GM19025 (cell line): ENCODE data around the gene MANBA.
A peak's percentile ranks its signal among the peaks of the same experiment; 100 is the strongest.
"Not testable (repeated sequence)": the region's sequence is repeated elsewhere in the genome, so short reads cannot be mapped to it uniquely, and the experiment has no call there.

Experiments
- ATAC-seq: cut with Tn5 transposase; IDR thresholded peaks from one replicate; pipeline ENCODE4 v1.9.1; 2021; ENCODE audit warnings: mild to moderate bottlenecking, low read depth, moderate library complexity; ENCODE audit not compliant: unreplicated experiment

The MANBA gene

DNA sequence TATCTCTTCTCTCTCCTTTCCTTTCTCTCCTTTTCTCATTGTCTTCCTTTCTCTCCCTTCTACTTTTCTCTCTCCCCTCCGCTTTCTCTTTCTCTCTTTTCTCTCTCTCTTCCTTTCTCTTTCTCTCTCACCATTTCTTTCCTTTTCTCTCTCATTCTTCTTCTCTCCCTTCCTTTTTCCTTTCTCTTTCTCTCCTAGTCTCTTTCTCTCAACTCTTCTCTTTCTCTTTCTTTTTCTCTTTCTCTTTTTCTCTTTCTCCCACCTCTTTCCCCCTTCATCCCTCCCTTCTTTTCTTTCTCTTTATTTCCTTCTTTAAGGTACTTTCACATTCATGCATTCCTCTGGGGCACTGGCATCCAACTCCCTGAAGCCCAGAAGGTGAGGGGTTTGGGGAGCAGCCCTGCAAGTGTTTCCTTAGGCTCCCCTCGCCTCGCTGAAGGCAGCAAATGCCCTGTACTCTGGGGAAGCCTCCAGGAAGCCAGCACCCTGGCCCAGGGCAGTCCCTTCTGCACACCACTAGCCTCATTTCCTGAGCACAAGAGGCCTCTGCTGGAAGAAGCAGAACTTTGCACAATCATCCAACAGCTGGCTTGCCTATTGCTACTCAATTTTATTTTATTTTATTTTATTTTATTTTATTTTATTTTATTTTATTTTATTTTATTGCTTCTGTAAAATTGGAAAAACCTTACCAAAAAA lies 135.4 kb downstream of the MANBA start:
- ATAC-seq: peak; percentile 94

DNA sequence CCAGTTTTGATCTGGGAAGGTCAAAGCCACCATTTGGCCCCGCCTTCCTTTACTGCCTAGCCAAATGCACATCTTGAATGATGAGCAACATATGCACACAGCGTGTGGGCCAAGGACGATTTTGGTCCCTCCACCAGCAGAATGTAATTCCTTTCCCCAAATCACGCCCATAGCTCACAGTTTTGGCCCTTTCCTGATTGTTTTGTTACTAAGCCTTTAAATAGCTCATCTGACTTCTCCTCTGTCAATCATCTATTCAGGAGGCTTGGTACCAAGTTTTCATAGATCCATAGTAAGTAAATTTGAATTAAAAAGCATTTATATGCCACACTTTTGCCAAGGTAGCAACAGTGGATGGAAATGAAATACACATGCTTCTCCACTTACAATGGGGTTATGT lies 136.3 kb downstream of the MANBA start:
- no peak for ATAC-seq

DNA sequence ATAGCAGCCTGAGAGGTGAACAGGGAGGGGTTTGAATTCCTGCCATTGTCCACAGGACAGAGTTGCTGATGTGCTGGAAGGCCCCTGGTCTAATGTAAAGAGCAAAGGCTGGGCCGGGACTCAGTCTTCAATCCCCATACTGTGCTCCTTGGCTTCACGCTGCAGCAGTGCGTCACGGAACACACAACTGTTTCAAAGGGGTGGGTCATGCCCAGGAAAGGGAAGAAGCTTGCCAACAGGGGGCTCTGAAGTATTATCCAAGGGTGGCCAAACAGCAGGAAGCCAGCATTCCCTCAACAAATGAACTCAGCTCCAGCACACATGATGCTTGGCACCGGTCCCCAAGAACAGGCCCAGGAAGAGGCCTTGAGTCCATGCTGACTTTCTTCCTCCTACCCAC lies 137.1 kb downstream of the MANBA start:
- ATAC-seq: no peak

DNA sequence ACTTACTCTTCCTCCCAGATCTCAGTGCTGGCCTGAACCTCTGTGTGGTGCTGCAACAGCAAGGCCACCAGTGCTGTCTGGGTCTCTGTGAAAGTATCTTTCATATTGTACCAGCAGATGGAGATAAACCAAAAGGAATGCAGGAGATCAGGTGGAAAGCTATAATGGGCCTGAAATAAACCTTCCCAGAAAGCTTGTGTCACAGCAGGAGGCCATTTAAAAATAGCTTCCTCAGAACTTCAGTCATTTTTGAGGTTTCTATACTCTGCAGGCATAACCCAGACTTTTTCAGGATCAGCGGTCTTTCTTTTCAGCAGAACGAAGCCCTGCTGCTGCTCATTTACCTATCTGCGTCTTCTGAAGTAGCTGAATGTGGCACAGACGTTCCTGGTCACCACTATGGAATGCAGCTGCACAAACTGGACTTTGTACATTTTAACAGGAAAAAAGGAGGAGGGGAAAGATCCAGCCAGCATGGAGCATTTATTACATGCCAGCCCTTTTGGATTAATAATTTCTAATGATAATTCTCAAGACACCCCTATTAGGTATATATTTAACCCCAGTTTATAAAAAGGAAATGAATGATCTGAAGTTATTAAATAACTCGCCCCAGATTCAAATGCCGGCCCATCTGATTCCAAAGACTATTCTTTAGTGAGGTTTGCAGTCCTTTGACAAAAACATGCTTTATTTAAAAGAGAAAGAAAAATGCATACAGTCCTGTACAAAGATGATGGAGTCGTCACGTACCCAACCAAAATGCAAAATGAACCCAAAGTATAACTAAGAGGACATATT lies 139.9 kb downstream of the MANBA start:
- no peak for ATAC-seq

DNA sequence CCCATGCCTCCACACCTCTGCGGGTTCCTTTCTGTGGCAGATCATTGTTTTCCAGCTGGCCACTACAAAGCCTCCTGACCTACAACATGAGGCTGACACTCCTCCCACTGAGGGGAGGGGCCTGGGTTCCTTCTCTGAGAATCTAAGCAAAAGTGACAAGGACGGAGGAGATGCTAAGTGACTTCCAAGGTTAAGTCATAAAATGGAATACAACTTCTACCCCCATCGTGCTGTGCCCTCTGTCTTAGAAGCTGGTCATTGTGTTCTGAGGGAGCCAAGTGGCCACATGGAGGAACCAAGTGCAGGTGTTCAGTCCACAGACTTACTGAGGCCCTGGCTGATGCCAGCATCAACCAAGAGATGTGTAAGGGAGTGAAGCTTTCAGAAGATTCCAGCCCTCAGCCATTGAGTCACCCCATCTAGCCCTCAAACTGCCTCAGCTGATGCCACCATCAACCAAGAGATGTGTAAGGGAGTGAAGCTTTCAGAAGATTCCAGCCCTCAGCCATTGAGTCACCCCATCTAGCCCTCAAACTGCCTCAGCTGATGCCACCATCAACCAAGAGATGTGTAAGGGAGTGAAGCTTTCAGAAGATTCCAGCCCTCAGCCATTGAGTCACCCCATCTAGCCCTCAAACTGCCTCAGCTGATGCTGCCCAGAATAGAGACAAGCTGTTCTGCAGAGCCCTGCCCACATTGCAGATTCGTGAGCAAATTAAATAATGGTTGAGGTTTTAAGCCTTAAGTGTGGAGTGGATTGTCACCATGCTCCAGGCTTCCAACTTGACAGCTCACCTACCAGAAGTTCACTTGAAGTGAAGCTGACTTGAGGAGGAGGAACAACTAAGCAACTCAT lies 140.8 kb downstream of the MANBA start:
- not testable (repeated sequence) for ATAC-seq

DNA sequence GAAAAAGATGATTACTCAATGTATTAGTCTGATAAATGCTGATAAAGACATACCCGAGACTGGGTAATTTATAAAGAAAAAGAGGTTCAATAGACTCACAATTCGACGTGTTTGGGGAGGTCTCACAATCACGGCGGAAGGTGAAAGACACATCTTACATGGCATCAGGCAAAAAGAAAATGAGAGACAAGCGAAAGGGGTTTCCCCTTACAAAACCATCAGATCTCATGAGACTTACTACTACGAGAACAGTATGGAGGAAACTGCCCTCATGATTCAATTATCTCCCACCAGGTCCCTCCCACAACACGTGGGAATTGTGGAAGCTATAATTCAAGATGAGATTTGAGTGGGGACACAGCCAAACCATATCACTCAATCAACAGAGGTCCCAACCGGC lies 141.7 kb downstream of the MANBA start:
- not testable (repeated sequence) for ATAC-seq

DNA sequence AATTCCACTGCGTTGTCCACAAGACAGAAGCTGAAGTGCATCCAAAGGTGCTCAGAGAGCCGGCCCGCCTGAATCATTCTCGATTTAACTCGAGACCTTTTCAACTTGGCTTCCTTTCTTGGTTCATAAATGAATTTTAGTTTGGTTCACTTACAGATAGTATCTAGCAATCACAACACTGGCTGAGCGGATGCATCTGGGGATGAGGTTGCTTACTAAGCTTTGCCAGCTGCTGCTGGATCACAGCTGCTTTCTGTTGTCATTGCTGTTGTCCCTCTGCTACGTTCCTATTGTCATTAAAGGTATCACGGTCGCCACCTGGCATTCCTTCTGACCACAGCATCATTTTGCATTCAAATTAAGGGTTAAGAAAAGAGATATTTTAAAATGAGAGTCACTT lies 144.1 kb downstream of the MANBA start:
- no peak for ATAC-seq

DNA sequence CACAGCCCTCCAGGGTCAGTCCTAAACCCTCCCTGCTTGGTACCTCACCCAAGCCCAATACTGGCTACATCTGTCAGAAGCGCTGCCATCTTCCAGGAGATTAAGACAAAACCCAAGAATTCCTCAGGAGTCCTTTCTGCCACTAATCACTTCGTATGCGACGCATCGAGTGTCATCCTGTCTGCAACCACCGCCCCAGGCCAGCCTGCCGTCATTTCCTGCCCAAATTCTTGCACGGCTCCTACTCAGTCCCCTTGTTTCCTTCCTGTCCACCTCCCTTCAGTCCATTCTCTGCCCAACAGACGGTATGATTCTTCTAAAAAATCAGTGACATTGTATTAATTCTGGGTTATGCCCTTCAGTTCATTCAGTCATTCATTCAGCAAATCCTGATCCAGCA lies 146.0 kb downstream of the MANBA start:
- ATAC-seq: no peak

DNA sequence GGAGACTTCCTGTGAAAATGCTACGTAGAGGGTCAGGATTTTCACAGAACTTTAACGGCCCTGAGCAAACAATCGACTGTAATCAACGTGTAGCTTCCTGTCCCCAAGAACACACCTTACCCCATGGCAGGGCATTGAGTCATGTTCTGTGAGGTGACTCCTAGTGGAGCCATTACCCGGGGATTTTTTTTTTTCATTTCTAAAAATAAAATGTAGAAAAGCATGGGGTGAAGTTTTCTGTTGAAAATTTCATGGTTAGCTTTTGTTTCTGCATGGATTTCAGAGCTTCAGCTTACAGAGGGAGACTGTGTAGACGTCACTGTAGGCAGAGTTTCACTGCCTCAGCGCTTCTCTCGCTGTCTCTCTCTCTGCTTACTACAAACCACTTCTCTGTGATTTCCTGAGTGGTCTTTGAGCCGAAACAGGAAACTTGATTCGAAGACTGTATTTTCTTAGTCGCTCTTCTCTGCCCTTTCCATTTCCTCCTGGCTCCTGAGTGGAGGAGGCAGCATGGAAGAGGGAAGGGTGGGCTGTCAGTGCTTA lies 147.9 kb downstream of the MANBA start:
- no peak for ATAC-seq

DNA sequence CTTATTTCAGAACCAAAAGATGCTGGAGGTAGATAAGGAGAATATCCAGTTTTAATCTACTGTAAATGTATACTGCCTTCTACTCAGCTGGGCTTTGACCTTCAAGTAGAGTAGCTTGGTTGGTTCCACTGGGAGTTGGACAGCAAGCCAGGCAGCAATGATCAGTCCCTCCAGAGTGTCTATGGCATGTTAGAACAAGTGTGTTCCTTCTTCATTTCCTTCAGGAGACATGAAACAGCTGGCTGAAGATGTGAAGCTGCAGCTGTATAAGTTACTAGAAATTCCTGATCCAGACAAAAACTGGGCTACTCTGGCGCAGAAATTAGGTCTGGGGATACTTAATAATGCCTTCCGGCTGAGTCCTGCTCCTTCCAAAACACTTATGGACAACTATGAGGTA lies 148.6 kb downstream of the MANBA start:
- ATAC-seq: no peak

DNA sequence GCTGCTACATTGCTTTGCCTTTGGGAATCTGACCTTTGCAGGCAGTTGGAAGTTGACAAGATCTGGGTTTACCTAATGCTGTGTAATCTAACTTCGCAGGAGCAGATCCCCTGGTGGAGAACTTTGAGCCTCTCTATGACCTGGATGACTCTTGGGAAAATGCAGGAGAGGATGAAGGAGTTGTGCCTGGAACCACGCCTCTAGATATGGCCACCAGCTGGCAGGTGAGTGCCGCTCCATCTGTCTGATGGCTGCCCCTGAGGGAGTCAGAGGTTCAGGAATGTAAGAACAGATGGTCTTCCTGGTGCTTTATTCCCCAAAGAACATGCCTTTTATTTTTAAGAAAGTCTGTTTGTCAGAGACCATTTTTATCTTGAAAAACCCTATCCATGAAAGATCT lies 150.3 kb downstream of the MANBA start:
- no peak for ATAC-seq

DNA sequence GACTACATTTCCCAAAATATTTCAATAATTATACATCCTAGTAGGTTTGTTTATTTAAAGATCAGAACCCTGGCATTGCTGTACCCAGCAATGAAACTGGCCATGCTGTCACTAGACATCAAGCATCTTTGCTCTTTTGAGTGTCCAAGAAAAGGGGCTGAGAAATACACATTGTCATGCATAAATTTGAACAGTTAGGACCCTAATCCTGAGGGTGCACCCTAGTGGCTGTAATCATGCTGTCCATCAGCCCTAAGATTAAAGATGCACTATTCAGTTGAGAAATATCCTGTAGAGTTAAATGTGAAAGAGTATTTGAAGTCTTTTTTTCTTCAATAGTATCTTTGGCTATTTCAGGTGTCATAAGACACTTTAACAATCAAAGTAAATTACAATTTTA lies 150.8 kb downstream of the MANBA start:
- no peak for ATAC-seq

DNA sequence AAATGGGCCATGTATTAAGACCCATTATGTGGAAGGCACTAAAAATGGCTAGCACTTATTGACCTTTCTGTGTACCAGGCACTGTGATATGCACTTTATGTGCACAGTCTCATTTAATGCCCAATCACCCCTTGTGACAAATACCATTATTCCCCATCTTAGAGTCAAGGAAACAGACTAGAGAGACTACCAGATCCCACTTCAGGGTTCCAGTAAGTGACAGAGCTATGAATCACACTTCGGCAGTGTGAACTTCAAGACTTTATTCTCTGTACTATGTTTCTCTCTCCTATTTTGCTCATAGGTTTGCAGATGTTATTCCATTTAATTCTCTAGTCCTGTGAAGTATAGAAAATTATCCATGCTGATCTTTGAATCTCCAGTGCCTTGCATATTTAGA lies 152.6 kb downstream of the MANBA start:
- no peak for ATAC-seq

DNA sequence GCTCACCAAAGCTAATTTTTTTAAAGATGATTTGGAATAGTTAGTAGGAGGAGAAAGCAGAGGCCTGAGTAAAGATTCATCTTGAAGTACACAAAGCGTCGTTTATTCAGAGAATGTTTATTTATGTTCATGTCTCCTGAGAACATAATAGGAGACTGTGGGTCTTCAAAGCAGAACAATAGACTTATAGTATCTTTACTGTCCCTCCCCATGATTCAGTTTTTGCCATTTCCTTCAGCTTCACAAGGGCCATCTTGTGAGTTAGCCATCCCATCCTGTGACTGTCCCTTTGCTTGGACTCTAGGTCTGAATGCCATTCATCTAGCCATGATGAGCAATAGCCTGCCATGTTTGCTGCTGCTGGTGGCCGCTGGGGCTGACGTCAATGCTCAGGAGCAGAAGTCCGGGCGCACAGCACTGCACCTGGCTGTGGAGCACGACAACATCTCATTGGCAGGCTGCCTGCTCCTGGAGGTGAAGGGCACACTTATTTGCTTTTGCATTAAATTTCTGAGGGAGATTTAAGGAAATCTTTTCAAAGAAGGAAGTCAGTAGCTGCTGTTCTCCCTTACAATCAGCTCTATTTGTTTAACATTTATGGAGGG lies 153.8 kb downstream of the MANBA start:
- no peak for ATAC-seq

DNA sequence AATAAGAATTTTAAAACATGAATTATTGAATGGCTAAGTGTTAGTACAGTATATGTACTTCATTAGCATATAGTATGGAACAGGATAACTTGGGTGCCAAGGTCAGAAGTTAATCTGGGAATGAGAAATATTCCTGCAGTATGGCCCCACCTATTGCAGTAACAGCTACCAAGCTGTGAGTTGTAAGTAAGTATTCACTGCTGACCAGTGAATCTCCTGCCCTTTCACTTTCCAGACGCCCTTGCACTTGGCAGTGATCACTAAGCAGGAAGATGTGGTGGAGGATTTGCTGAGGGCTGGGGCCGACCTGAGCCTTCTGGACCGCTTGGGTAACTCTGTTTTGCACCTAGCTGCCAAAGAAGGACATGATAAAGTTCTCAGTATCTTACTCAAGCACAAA lies 154.5 kb downstream of the MANBA start:
- ATAC-seq: no peak

DNA sequence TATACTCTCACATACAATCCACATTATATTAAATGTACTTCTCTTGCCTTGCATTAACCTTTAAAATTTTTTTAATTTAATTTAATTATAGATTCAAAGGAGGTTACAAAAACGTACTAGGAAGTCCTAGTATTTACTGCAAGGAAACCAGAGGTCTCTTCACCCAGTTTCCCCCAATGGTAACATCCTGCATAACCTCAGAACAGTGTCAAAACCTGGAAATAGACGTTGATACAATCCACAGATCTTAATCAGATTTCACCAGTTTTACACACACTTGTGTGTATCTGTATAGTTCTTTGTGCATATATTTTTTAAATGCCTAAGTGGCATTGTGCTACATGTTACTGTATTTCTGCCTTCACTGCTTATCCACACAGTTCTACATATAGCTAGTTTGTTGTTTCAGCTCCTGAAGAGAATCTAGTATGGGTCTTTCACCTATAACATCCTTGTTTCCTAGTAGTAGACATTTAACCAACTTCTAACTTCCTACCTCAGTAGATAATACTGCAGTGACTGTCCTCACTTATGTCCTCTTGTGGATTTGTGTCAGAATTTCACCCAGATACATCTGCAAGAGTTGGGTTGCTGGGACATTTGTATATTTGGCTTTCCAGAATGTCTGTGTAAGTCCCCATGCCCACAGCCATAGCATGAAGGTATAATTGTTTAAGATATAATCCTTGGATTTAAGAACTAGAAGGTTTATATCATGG lies 156.4 kb downstream of the MANBA start:
- no peak for ATAC-seq

DNA sequence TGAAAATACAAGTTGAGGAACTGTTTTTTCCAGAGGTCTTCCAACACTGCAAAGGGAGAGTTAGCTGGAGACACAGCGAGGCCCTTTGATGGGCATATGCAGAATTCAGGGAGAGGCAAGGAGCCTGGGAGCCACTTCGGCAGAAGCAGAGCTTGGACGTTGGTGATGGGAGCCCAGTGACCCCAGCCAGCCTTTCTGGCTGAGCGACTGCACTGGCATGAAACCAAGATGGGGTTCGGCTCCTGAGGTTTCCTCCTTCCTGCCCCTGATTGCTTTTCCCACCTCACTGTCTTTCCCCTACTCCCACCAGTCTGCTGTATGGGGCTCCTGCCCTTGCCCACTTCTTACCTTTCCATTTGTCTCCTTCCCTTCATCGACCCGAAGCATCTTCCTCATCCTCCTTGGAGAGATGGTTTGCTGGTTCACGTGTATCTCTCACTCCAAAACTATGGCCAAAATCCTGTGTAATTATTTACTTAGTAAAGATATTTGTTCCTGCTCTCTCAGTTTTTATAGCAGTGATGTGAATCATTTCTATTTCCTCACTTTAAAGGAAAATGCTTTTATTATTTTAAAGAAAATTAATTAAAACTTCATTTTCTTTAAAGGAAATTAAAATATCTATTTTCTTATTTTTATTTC lies 159.1 kb downstream of the MANBA start:
- ATAC-seq: no peak

DNA sequence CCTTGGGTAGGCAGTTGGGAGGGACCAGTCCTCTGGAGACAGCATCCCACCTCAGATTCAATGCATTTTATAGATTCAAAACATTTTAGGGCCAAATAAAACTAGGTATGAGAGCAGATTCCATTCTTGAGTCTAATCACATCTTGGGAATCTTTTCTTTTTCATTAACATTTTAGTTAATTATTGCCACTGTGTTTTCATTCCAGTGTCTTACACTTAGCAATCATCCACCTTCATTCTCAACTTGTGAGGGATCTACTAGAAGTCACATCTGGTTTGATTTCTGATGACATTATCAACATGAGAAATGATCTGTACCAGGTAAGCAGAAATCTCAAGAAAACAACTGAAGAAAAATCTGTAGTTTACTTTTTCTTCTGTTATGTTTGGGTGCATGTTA lies 160.1 kb downstream of the MANBA start:
- no peak for ATAC-seq

DNA sequence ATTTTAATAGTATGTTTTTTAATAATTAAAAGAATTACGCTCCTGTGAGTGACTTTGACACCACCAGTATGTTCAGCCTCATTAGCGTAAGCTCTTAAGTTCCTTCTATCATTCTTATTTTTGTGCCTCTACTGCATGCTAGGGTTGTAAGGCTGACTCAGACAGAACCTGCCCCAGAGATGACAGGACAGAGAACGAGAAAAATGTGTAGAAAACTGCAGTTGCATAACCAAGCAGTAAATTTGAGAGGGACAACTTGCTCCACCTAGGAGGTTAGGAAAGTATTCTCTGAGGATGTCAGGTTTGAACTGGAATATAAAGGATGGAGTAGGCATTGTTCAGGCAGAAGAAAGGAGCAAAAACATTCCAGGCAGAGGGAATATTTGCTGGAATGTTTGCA lies 160.9 kb downstream of the MANBA start:
- no peak for ATAC-seq
